K562 (cell line): ENCODE data around the gene MAN2B1. TPM values are rescaled to one million over a fixed set of nuclear protein-coding genes. Genes with fewer than 3 reads are reported as not detected.

Experiments
- CBX8 ChIP-seq: fragments of 200-600 bp; sonication (generic); IDR thresholded peaks from 2 replicates; pipeline ENCODE4 v1.6.1; 2012; ENCODE audit warnings: borderline replicate concordance, mixed run types, low read depth, mild to moderate bottlenecking, moderate library complexity, mixed read lengths, low read length, control low read depth, inconsistent platforms; ENCODE audit not compliant: poor library complexity, severe bottlenecking; ENCODE audit errors: extremely low read depth
- EGR1 ChIP-seq: fragments of 450-650 bp; conservative IDR thresholded peaks from 2 replicates; pipeline ENCODE4 v1.6.1; 2017; ENCODE audit warnings: mild to moderate bottlenecking
- FOS ChIP-seq: IDR thresholded peaks from 3 replicates; pipeline ENCODE4 v1.6.1; 2011; ENCODE audit not compliant: insufficient read length; ENCODE audit errors: extremely low read depth
- HLTF ChIP-seq: fragments of 450-650 bp; IDR thresholded peaks from 2 replicates; pipeline ENCODE4 v1.6.1; 2016
- HMG20B ChIP-seq: fragments of 250-450 bp; sonication (Bioruptor Pico); IDR thresholded peaks from 2 replicates; pipeline ENCODE4 v1.5.0; 2021; ENCODE audit warnings: mild to moderate bottlenecking
- HMGN3 ChIP-seq: IDR thresholded peaks from 2 replicates; pipeline ENCODE4 v1.6.1; 2011; ENCODE audit warnings: borderline replicate concordance, low read depth, mild to moderate bottlenecking, mixed read lengths, low read length; ENCODE audit not compliant: insufficient read length; ENCODE audit errors: extremely low read depth
- HNRNPH1 ChIP-seq: fragments of 200-400 bp; formaldehyde crosslinking; optimal IDR thresholded peaks from 2 replicates; pipeline ENCODE3; 2017; ENCODE audit warnings: low read depth, mild to moderate bottlenecking, low read length, moderate library complexity
- ID3 ChIP-seq, 2 experiments: fragments of 250-450 bp in 1 of 2; fragments of 450-650 bp in 1 of 2; sonication (Bioruptor Pico) in 1 of 2; IDR thresholded peaks; 2 replicates each; pipeline versions ENCODE4 v1.6.1 to v1.8.0; 2016 to 2021; ENCODE audit warnings: mild to moderate bottlenecking in 2 of 2, moderate library complexity in 2 of 2, missing compliant biosample characterization in 1 of 2, missing genetic modification characterization in 1 of 2
- MCM5 ChIP-seq: fragments of 450-650 bp; IDR thresholded peaks from 2 replicates; pipeline ENCODE4 v1.6.1; 2016; ENCODE audit warnings: low read depth
- MEF2A ChIP-seq: IDR thresholded peaks from 2 replicates; pipeline ENCODE4 v1.6.1; 2011; ENCODE audit warnings: low read depth, mild to moderate bottlenecking, low read length, moderate library complexity; ENCODE audit not compliant: control insufficient read depth
- RBM22 ChIP-seq: fragments of 200-400 bp; formaldehyde crosslinking; IDR thresholded peaks from 2 replicates; pipeline ENCODE4 v1.6.1; 2018; ENCODE audit warnings: low read length, low read depth; ENCODE audit not compliant: poor library complexity, severe bottlenecking
- RFX7 ChIP-seq: fragments of 250-450 bp; sonication (Bioruptor Pico); IDR thresholded peaks from 2 replicates; pipeline ENCODE4 v1.5.1; 2021; ENCODE audit warnings: mild to moderate bottlenecking
- SMC3 ChIP-seq: conservative IDR thresholded peaks from 2 replicates; pipeline ENCODE4 v1.6.1; 2011; ENCODE audit warnings: low read depth, low read length, improper control_type of control experiment; ENCODE audit not compliant: insufficient read depth
- SREBF1 ChIP-seq: fragments of 150-350 bp; IDR thresholded peaks from 2 replicates; pipeline ENCODE4 v1.6.1; 2014; ENCODE audit warnings: antibody characterized with exemption, low read depth, low read length, borderline replicate concordance
- STAG1 ChIP-seq: sonication (generic); formaldehyde crosslinking; IDR thresholded peaks from 2 replicates; pipeline ENCODE4 v1.5.0; 2020; ENCODE audit warnings: missing genetic modification reagents, borderline replicate concordance
- TRIM24 ChIP-seq, 2 experiments: fragments of 450-650 bp; IDR thresholded peaks; 2 replicates each; pipeline ENCODE4 v1.6.1; 2016
- ZFP36 ChIP-seq: fragments of 150-350 bp; IDR thresholded peaks from 2 replicates; pipeline ENCODE4 v1.6.1; 2018; ENCODE audit warnings: low read length, low read depth; ENCODE audit not compliant: partially characterized antibody
- ZNF3 ChIP-seq: fragments of 250-450 bp; sonication (Bioruptor Pico); IDR thresholded peaks from 2 replicates; pipeline ENCODE4 v1.5.0; 2021; ENCODE audit warnings: mild to moderate bottlenecking, moderate library complexity
- ZNF584 ChIP-seq: fragments of 200-800 bp; sonication (Bioruptor generic); IDR thresholded peaks from 2 replicates; pipeline ENCODE4 v1.6.1; 2016; ENCODE audit warnings: low read depth, mild to moderate bottlenecking, missing genetic modification characterization, missing compliant biosample characterization
- ZNF592 ChIP-seq: fragments of 450-650 bp; IDR thresholded peaks from 2 replicates; pipeline ENCODE4 v1.6.1; 2017; ENCODE audit warnings: antibody characterized with exemption, mild to moderate bottlenecking
- ZNF707 ChIP-seq: fragments of 250-450 bp; sonication (Bioruptor Pico); conservative IDR thresholded peaks from 2 replicates; pipeline ENCODE4 v1.8.0; 2022; ENCODE audit warnings: inconsistent platforms, mild to moderate bottlenecking, moderate library complexity
- polyA plus RNA-seq, 8 experiments: library from polyadenylated mRNA; depleted of rRNA in 4 of 8; stranded (reverse) in 5 of 8; unstranded in 3 of 8; fragments of >200 nt; fragmentation: Nextera tagmentation in 2 of 8; fragmentation: Illumina TruSeq in 1 of 8; extraction: Ambion mirVana in 2 of 8; extraction: Trizol in 1 of 8; gene quantifications; 2 replicates each; pipeline versions ENCODE4 v1.2.1 to v1.2.3, GENCODE V29; 2011 to 2014; ENCODE audit warnings: inconsistent platforms in 1 of 8, missing spikeins in 1 of 8
- total RNA-seq, 7 experiments: library from RNA; depleted of rRNA in 6 of 7; stranded (reverse); fragments of >200 nt in 6 of 7; fragmentation: Illumina TruSeq in 2 of 7; extraction: Trizol in 2 of 7; gene quantifications; 2 replicates each; pipeline versions ENCODE4 v1.2.1 to v1.2.3, GENCODE V29; 2011 to 2021; ENCODE audit warnings: low replicate concordance in 1 of 7

MAN2B1 gene
- total and polyA plus RNA-seq, 9 of the 15 experiments (the other 6 are each of a cell fraction or from before 2014, with no cell fraction given): 0.59 to 33.8 (median 11.4) TPM

GRCh38 chr19:12681074-12681987, 14.8 kb upstream of the MAN2B1 start, which contains the start of gene DHPS (continued):
- no peak for TF ChIP-seq ZNF592
- peak; percentile 28; the same call in 1 of the 2 replicates for TF ChIP-seq STAG1 (CRISPR knock-in tag)
- no peak for TF ChIP-seq MCM5
- no peak for TF ChIP-seq ZFP36
- TF ChIP-seq ZNF584: no peak
- TF ChIP-seq HMGN3: no peak
- no peak for TF ChIP-seq ZNF3 (CRISPR knock-in tag)
- TF ChIP-seq MEF2A: no peak
- no peak for TF ChIP-seq FOS
- TF ChIP-seq ZNF707: no peak
- TF ChIP-seq CBX8: no peak
- peak; percentile 89 for TF ChIP-seq EGR1
- TF ChIP-seq SMC3: no peak
- no peak for TF ChIP-seq HLTF
- peak; percentile 41 to 50; a peak in 2 of 4 replicates for TF ChIP-seq TRIM24 (IDR thresholded peaks at IDR 0.05)
- TF ChIP-seq ID3 (CRISPR knock-in tag; IDR thresholded peaks at IDR 0.05): no peak
- 0 out of 2 replicates have a peak, but pooled peaks have one; percentile 51 for TF ChIP-seq ID3 (tag; IDR thresholded peaks at IDR 0.05)
- no peak for TF ChIP-seq HNRNPH1
- TF ChIP-seq SREBF1: no peak
- no peak for TF ChIP-seq RFX7 (CRISPR knock-in tag)
- TF ChIP-seq RBM22: peak; percentile 92
- no peak for TF ChIP-seq HMG20B
